Measurements from ENCODE around the gene KIR2DL3. TPM values are rescaled to one million over a fixed set of nuclear protein-coding genes. Genes with fewer than 3 reads are reported as not detected.

KIR2DL3 gene
- total and polyA plus RNA-seq, 2 experiments from 2014 or later: not detected

DNA sequence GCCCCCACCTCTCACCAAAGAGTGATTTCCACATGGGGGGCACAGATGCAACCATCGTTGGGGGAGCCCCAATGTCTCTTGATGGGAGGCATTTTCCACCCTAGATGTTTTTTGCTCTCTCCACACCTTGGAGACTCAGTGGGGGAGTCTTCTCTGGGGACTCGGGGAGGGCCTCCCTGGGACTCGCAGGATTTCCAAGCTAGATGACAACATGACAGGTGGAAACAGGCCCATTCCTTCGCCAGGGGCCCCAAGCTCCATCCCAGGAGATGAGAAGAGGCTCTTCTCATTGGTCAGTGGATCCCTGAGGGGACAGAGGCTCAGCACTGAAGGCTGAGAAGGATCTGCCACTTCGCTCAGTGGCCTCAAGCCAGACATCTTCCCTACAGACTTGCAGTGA, 52.4 kb downstream of the KIR2DL3 start:
- Histone ChIP-seq H3K36me3 (replicated peaks; ENCODE audit: insufficient read depth, low read depth) (no peaks in the 10 kb centered on the region), H3K4me2 (no peak overlapping the region), H4K20me1 (ENCODE audit: insufficient read depth, poor library complexity, severe bottlenecking) (no peaks in the 10 kb centered on the region), H2AFZ (no peak overlapping the region), H3K4me1 (ENCODE audit: insufficient read depth) (no peaks in the 10 kb centered on the region), H3K9me2 (replicated peaks; ENCODE audit: insufficient read depth) (no peaks in the 10 kb centered on the region), H3K4me3 (no peak overlapping the region), H3K27me3 (no peaks in the 10 kb centered on the region), H3K79me2 (no peaks in the 10 kb centered on the region), H3K27ac (no peak overlapping the region), H3K9me3 (ENCODE audit: low read depth) (no peaks in the 10 kb centered on the region)
- TF ChIP-seq EZH2 (IDR thresholded peaks at IDR 0.05; ENCODE audit: borderline replicate concordance): no peak
- TF ChIP-seq, protein P1, sequence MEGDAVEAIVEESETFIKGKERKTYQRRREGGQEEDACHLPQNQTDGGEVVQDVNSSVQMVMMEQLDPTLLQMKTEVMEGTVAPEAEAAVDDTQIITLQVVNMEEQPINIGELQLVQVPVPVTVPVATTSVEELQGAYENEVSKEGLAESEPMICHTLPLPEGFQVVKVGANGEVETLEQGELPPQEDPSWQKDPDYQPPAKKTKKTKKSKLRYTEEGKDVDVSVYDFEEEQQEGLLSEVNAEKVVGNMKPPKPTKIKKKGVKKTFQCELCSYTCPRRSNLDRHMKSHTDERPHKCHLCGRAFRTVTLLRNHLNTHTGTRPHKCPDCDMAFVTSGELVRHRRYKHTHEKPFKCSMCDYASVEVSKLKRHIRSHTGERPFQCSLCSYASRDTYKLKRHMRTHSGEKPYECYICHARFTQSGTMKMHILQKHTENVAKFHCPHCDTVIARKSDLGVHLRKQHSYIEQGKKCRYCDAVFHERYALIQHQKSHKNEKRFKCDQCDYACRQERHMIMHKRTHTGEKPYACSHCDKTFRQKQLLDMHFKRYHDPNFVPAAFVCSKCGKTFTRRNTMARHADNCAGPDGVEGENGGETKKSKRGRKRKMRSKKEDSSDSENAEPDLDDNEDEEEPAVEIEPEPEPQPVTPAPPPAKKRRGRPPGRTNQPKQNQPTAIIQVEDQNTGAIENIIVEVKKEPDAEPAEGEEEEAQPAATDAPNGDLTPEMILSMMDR (IDR thresholded peaks at IDR 0.05; ENCODE audit: poor library complexity): no peak
- no peak for TF ChIP-seq EZH2phosphoT487 (IDR thresholded peaks at IDR 0.05; ENCODE audit: low read depth, severe bottlenecking, unreplicated experiment)
- no peak for DNase-seq (ENCODE audit: low spot score)
- WGBS (ENCODE audit: low lambda C conversion rate, missing lambda C conversion rate): 43% methylated on average over 4 of the region's 5 CpGs

DNA sequence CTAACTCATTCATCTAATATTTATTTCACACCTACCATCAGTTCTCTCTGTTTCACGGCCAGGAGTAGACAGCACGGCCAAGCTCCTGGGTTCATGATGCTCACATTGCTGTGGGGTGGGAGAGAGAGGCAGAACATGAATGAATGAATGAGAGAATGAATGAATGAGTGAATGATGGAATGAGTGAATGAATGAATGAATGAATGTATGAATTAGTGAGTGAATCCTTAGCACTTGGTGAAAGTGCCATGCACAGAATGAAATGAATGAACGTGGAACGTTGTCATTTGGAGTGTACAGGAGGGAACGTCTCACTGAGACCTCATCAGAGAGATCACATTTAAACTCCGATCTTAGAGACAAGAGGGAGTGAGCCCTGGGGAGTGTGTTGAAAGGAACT, 53.2 kb downstream of the KIR2DL3 start:
- Histone ChIP-seq H3K27ac (no peak overlapping the region), H3K36me3 (replicated peaks; ENCODE audit: insufficient read depth, low read depth) (no peaks in the 10 kb centered on the region)
- TF ChIP-seq, protein P1 (IDR thresholded peaks at IDR 0.05; ENCODE audit: poor library complexity): no peak
- TF ChIP-seq EZH2 (IDR thresholded peaks at IDR 0.05; ENCODE audit: borderline replicate concordance) (no peak), EZH2phosphoT487 (IDR thresholded peaks at IDR 0.05; ENCODE audit: low read depth, severe bottlenecking, unreplicated experiment) (no peak)

DNA sequence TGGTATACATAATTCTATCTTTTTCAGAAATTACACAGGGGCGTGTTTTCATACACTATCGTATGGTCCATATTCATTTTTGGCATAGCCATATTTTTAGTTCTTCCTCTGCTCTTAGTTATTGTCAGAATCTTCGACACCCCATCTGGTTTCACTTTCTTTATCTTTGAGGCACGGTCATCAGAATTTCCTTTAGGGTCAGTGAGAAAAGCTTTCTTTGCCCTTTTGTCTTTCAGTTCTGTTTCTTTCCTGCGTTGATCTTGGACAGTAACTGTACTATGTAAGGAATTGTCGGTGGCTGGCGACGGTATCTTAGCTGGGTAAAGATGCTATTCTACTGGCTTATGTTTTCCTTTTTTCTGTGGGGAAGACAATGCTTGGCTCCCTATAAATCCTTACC, 54.5 kb downstream of the KIR2DL3 start:
- H3K79me2 ChIP-seq: no peaks in the 10 kb centered on the region
- H4K20me1 ChIP-seq (ENCODE audit: insufficient read depth, poor library complexity, severe bottlenecking): no peaks in the 10 kb centered on the region
- 74% methylated on average over 8 of the region's 8 CpGs for WGBS (ENCODE audit: low lambda C conversion rate, missing lambda C conversion rate)
- no peaks in the 10 kb centered on the region for H3K9me2 ChIP-seq (replicated peaks; ENCODE audit: insufficient read depth)
- no peak overlapping the region for H2AFZ ChIP-seq
- H3K4me3 ChIP-seq: no peak overlapping the region
- no peak overlapping the region for H3K27ac ChIP-seq
- no peaks in the 10 kb centered on the region for H3K27me3 ChIP-seq
- H3K9me3 ChIP-seq (ENCODE audit: low read depth): no peaks in the 10 kb centered on the region
- H3K36me3 ChIP-seq (replicated peaks; ENCODE audit: insufficient read depth, low read depth): no peaks in the 10 kb centered on the region
- TF ChIP-seq EZH2phosphoT487 (IDR thresholded peaks at IDR 0.05; ENCODE audit: low read depth, severe bottlenecking, unreplicated experiment): no peak
- H3K4me1 ChIP-seq (ENCODE audit: insufficient read depth): no peaks in the 10 kb centered on the region
- no peak overlapping the region for H3K4me2 ChIP-seq
- DNase-seq (ENCODE audit: low spot score): no peak

More for the DNA sequence above, 53.2 kb downstream of the KIR2DL3 start:
- Histone ChIP-seq H3K4me2 (no peak overlapping the region), H4K20me1 (ENCODE audit: insufficient read depth, poor library complexity, severe bottlenecking) (no peaks in the 10 kb centered on the region), H3K4me3 (no peak overlapping the region), H3K4me1 (ENCODE audit: insufficient read depth) (no peaks in the 10 kb centered on the region), H3K9me3 (ENCODE audit: low read depth) (no peaks in the 10 kb centered on the region), H3K79me2 (no peaks in the 10 kb centered on the region), H2AFZ (no peak overlapping the region), H3K27me3 (no peaks in the 10 kb centered on the region), H3K9me2 (replicated peaks; ENCODE audit: insufficient read depth) (no peaks in the 10 kb centered on the region)
- WGBS (ENCODE audit: low lambda C conversion rate, missing lambda C conversion rate): 76% methylated on average over 6 of the region's 6 CpGs
- DNase-seq (ENCODE audit: low spot score): no peak

DNA sequence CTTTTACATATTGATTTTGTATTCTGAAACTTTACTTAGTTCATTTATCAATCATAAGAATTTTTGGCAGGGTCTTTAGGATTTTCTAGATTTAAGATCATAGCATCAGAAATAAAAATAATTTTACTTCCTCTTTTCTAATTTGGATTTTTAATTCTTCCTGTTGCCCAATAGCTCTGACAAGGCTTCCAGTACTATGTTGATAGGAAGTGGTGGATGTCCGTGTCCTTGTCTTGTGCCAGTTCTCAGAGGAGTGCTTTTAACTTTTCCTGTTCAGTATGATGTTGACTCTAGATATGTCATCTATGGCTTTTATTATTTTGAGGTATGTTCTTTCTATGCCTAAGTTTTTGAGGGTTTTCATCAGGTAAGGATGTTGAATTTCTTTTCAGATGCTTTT, 57.4 kb downstream of the KIR2DL3 start:
- no peaks in the 10 kb centered on the region for H3K36me3 ChIP-seq (replicated peaks; ENCODE audit: insufficient read depth, low read depth)
- no peak for DNase-seq (ENCODE audit: low spot score)
- 47% methylated on average over 1 of the region's 1 CpG for WGBS (ENCODE audit: low lambda C conversion rate, missing lambda C conversion rate)
- H3K27ac ChIP-seq: no peak overlapping the region
- H3K9me3 ChIP-seq (ENCODE audit: low read depth): no peaks in the 10 kb centered on the region
- no peaks in the 10 kb centered on the region for H3K27me3 ChIP-seq
- H3K9me2 ChIP-seq (replicated peaks; ENCODE audit: insufficient read depth): no peaks in the 10 kb centered on the region
- H3K4me2 ChIP-seq: no peak overlapping the region
- TF ChIP-seq, protein P1 (IDR thresholded peaks at IDR 0.05; ENCODE audit: poor library complexity): no peak
- TF ChIP-seq EZH2phosphoT487 (IDR thresholded peaks at IDR 0.05; ENCODE audit: low read depth, severe bottlenecking, unreplicated experiment) (no peak), EZH2 (IDR thresholded peaks at IDR 0.05; ENCODE audit: borderline replicate concordance) (no peak)
- no peak overlapping the region for H3K4me3 ChIP-seq
- no peak overlapping the region for H2AFZ ChIP-seq
- H3K79me2 ChIP-seq: no peaks in the 10 kb centered on the region
- no peaks in the 10 kb centered on the region for H4K20me1 ChIP-seq (ENCODE audit: insufficient read depth, poor library complexity, severe bottlenecking)
- no peaks in the 10 kb centered on the region for H3K4me1 ChIP-seq (ENCODE audit: insufficient read depth)

Small RNA genes lying within 50 kb of the gene (small RNA-seq; reads per million reads assigned to genes)
- gene AC245128.2: not detected
- not detected for gene KIR3DP1

Other genes with a start within 250 kb of the KIR2DL3 start
- not detected in 2 replicates for gene LAIR2, start 235.7 kb upstream of the KIR2DL3 start, total RNA-seq
- gene LAIR2, start 235.7 kb upstream of the KIR2DL3 start, polyA plus RNA-seq: not detected in 2 replicates
- gene LILRA2, start 164.7 kb upstream of the KIR2DL3 start, total RNA-seq: not detected in 2 replicates
- not detected in 2 replicates for gene LILRA2, start 164.7 kb upstream of the KIR2DL3 start, polyA plus RNA-seq
- not detected in 2 replicates for gene LILRA1, start 144.9 kb upstream of the KIR2DL3 start, total RNA-seq
- not detected in 2 replicates for gene LILRA1, start 144.9 kb upstream of the KIR2DL3 start, polyA plus RNA-seq
- gene LILRB1, start 108.0 kb upstream of the KIR2DL3 start, total RNA-seq: not detected in 2 replicates
- not detected in 2 replicates for gene LILRB1, start 108.0 kb upstream of the KIR2DL3 start, polyA plus RNA-seq
- not detected in 2 replicates for gene LILRB4, start 75.5 kb upstream of the KIR2DL3 start, total RNA-seq
- not detected in 2 replicates for gene LILRB4, start 75.5 kb upstream of the KIR2DL3 start, polyA plus RNA-seq
- gene KIR3DL3, start 14.1 kb upstream of the KIR2DL3 start, total RNA-seq: not detected in 2 replicates
- gene KIR3DL3, start 14.1 kb upstream of the KIR2DL3 start, polyA plus RNA-seq: not detected in 2 replicates
- not detected in 2 replicates for gene KIR2DL1, start 31.3 kb downstream of the KIR2DL3 start, total RNA-seq
- gene KIR2DL1, start 31.3 kb downstream of the KIR2DL3 start, polyA plus RNA-seq: not detected in 2 replicates
- not detected in 2 replicates for gene KIR2DL4, start 65.1 kb downstream of the KIR2DL3 start, total RNA-seq
- not detected in 2 replicates for gene KIR2DL4, start 65.1 kb downstream of the KIR2DL3 start, polyA plus RNA-seq
- not detected in 2 replicates for gene KIR3DL1, start 78.0 kb downstream of the KIR2DL3 start, total RNA-seq
- gene KIR3DL1, start 78.0 kb downstream of the KIR2DL3 start, polyA plus RNA-seq: not detected in 2 replicates
- gene KIR2DS4, start 94.2 kb downstream of the KIR2DL3 start, total RNA-seq: not detected in 2 replicates
- gene KIR2DS4, start 94.2 kb downstream of the KIR2DL3 start, polyA plus RNA-seq: not detected in 2 replicates
- gene KIR3DL2, start 111.9 kb downstream of the KIR2DL3 start, total RNA-seq: not detected in 2 replicates
- gene KIR3DL2, start 111.9 kb downstream of the KIR2DL3 start, polyA plus RNA-seq: not detected in 2 replicates
- gene FCAR, start 135.7 kb downstream of the KIR2DL3 start, total RNA-seq: not detected in 2 replicates
- gene FCAR, start 135.7 kb downstream of the KIR2DL3 start, polyA plus RNA-seq: 0.41 TPM in 1 of 2 replicates, not detected in the other
- 0.44 TPM in 1 of 2 replicates, not detected in the other for gene NCR1, start 167.6 kb downstream of the KIR2DL3 start, total RNA-seq
- not detected in 2 replicates for gene NCR1, start 167.6 kb downstream of the KIR2DL3 start, polyA plus RNA-seq
- not detected in 2 replicates for gene NLRP7, start 209.0 kb downstream of the KIR2DL3 start, total RNA-seq
- gene NLRP7, start 209.0 kb downstream of the KIR2DL3 start, polyA plus RNA-seq: not detected in 2 replicates
- gene NLRP2, start 227.9 kb downstream of the KIR2DL3 start, total RNA-seq: 37.1 and 40.2 TPM in 2 replicates
- 16.5 and 22.1 TPM in 2 replicates for gene NLRP2, start 227.9 kb downstream of the KIR2DL3 start, polyA plus RNA-seq